RWPE2 (cell line): ENCODE data around the gene PTTG2.

ENCODE experiments used
- ATAC-seq: fragments of 200-7000 bp; cut with Tn5 transposase; 3 replicates; pipeline ENCODE4 v1.9.1; 2021; ENCODE audit warnings: low read depth
- DNase-seq: peaks from one replicate; pipeline ENCODE4 v3.0.0-alpha.2; 2020; ENCODE audit warnings: low spot score
- H3K27ac ChIP-seq: fragments of 450-650 bp; 2 replicates; pipeline ENCODE4 v1.5.1; 2017; ENCODE audit warnings: mild to moderate bottlenecking; ENCODE audit not compliant: poor library complexity, severe bottlenecking
- H3K27me3 ChIP-seq: fragments of 250-450 bp; sonication (Bioruptor Pico); 2 replicates; pipeline ENCODE4 v1.5.1; 2021; ENCODE audit warnings: mild to moderate bottlenecking, moderate library complexity; ENCODE audit not compliant: insufficient read depth, poor library complexity, severe bottlenecking
- H3K36me3 ChIP-seq: fragments of 250-450 bp; sonication (Bioruptor Pico); 2 replicates; pipeline ENCODE4 v1.5.1; 2020; ENCODE audit warnings: low read depth, mild to moderate bottlenecking, moderate library complexity
- H3K4me1 ChIP-seq: fragments of 250-450 bp; sonication (Bioruptor Pico); 2 replicates; pipeline ENCODE4 v1.5.1; 2021; ENCODE audit warnings: mild to moderate bottlenecking, moderate library complexity; ENCODE audit not compliant: insufficient read depth, poor library complexity, severe bottlenecking
- H3K4me3 ChIP-seq: fragments of 250-450 bp; sonication (Bioruptor Pico); 2 replicates; pipeline ENCODE4 v1.5.1; 2021; ENCODE audit warnings: mild to moderate bottlenecking, moderate library complexity; ENCODE audit not compliant: severe bottlenecking
- H3K9me3 ChIP-seq: fragments of 250-450 bp; sonication (Bioruptor Pico); 2 replicates; pipeline ENCODE4 v1.5.1; 2021; ENCODE audit warnings: mild to moderate bottlenecking, moderate library complexity; ENCODE audit not compliant: severe bottlenecking
- CTCF ChIP-seq: fragments of 450-650 bp; IDR thresholded peaks from one replicate; pipeline ENCODE4 v1.5.1; 2017; ENCODE audit warnings: mild to moderate bottlenecking, moderate library complexity; ENCODE audit not compliant: poor library complexity, severe bottlenecking

PTTG2 gene

DNA sequence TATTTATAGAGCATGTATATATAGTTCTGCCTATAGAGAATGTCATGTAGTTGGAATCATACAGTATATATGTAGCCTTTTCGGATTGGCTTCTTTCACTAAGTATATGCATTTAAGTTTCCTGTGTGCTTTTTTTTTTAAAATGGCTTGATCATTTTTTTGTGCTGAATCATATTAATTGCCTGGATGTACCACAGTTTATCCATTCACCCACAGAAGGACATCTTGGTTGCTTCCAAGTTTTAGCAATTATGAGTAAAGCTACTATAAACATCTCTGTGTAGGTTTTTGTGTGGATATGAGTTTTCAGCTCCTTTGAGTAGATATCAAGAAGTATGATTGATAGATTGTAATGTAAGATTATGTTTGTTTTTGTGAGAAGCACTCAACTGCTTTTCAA, 23.8 kb downstream of the PTTG2 start:
- ATAC-seq (no peak; the same call in 2 of the 3 replicates), DNase-seq (no peak)
- no peaks in the 10 kb centered on the region for H3K27me3 ChIP-seq
- peaks cover 15% of the 10 kb centered on the region for H3K4me1 ChIP-seq
- H3K27ac ChIP-seq: no peak overlapping the region
- no peaks in the 10 kb centered on the region for H3K36me3 ChIP-seq
- TF ChIP-seq CTCF: no peak
- H3K9me3 ChIP-seq: no peaks in the 10 kb centered on the region
- H3K4me3 ChIP-seq: no peak overlapping the region

DNA sequence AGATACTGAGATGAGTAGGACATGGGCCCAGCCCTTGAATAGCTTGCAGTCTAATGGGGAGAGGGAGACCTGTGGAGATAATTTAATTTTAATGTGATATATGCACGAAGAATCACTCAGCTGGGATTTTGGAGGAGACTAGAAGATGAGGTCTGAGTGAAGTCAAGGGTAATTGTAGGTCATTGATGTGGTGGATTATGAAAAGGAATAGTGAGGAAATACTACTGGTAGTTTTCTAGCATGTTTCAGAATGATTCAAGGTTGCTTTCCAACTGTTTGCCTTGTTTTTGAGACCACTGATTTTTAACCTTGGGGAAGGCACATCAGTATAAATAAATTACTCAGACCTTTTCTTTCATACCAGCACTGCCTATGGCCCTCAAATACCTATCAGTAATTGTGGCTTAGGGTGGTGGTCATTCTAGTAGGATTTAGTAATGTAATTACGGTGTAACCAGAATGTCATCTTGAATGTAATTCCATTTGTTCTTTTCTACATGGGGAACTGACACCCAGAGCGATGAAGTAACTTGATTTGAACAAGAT, 25.6 kb downstream of the PTTG2 start:
- no peak overlapping the region for H3K4me3 ChIP-seq
- no peaks in the 10 kb centered on the region for H3K27me3 ChIP-seq
- DNase-seq (no peak), ATAC-seq (no peak)
- H3K27ac ChIP-seq: no peak overlapping the region
- H3K36me3 ChIP-seq: no peaks in the 10 kb centered on the region
- no peak for TF ChIP-seq CTCF
- no peaks in the 10 kb centered on the region for H3K9me3 ChIP-seq
- H3K4me1 ChIP-seq: peaks cover 15% of the 10 kb centered on the region

DNA sequence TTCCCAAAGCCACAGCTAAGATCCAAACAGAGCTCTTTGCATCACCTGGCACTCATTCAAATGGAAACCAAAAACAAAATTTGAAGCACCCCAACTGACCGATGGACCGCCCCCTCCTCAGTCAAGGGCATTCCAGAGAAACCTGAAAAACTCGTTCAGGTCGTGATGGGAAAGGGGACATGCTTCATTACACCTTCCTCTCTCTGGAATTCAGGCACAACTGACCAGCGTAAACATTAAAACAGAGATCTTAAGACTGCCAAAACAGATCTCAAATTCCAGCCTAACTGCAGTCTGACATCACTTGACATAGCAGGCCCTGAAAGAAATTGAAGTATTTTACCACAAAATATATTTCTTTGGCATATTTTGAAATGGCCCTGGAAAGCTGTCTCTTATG, 28.5 kb downstream of the PTTG2 start:
- Histone ChIP-seq H3K9me3 (no peaks in the 10 kb centered on the region), H3K27me3 (no peaks in the 10 kb centered on the region), H3K4me3 (no peak overlapping the region), H3K36me3 (no peaks in the 10 kb centered on the region), H3K4me1 (peaks cover 5% of the 10 kb centered on the region), H3K27ac (no peak overlapping the region)
- DNase-seq (no peak), ATAC-seq (no peak)
- TF ChIP-seq CTCF: no peak

- no peak overlapping the region for H3K27ac ChIP-seq
- ATAC-seq (no peak), DNase-seq (no peak)
- no peaks in the 10 kb centered on the region for H3K36me3 ChIP-seq
- H3K27me3 ChIP-seq: no peaks in the 10 kb centered on the region
- no peaks in the 10 kb centered on the region for H3K9me3 ChIP-seq
- no peaks in the 10 kb centered on the region for H3K4me1 ChIP-seq
- no peak overlapping the region for H3K4me3 ChIP-seq
- no peak for TF ChIP-seq CTCF
These were observed 29.4 kb downstream of the PTTG2 start for GRCh38 chr4:37989398-37990260.

- Histone ChIP-seq H3K4me3 (no peak overlapping the region), H3K9me3 (no peaks in the 10 kb centered on the region), H3K4me1 (no peaks in the 10 kb centered on the region), H3K36me3 (no peaks in the 10 kb centered on the region), H3K27ac (no peak overlapping the region), H3K27me3 (no peaks in the 10 kb centered on the region)
- no peak for TF ChIP-seq CTCF
- no peak for DNase-seq
- ATAC-seq: no peak
These were observed 30.6 kb downstream of the PTTG2 start for GRCh38 chr4:37990731-37991245.
